Coronary artery (tissue), 2 donors: ENCODE data around the gene SLC25A51.
"Not testable (repeated sequence)": the region's sequence is repeated elsewhere in the genome, so short reads cannot be mapped to it uniquely, and the experiment has no call there.

Experiments used
- DNase-seq: peaks from one replicate; pipeline ENCODE4 v3.0.0-alpha.2; 2017; ENCODE audit warnings: low spot score
- H3K27ac ChIP-seq, 2 donors: fragments of 200-600 bp; sonication (generic); one replicate each; pipeline ENCODE4 v1.5.1; 2016 to 2019
- H3K4me3 ChIP-seq: fragments of 200-600 bp; sonication (generic); 2 replicates; pipeline ENCODE4 v1.5.1; 2016; ENCODE audit warnings: mild to moderate bottlenecking, moderate library complexity
- TF ChIP-seq, protein P1 (sequence below): fragments of 200-600 bp; sonication (generic); IDR thresholded peaks from one replicate; pipeline ENCODE4 v1.5.1; 2019; ENCODE audit warnings: antibody characterized with exemption

The SLC25A51 gene

DNA sequence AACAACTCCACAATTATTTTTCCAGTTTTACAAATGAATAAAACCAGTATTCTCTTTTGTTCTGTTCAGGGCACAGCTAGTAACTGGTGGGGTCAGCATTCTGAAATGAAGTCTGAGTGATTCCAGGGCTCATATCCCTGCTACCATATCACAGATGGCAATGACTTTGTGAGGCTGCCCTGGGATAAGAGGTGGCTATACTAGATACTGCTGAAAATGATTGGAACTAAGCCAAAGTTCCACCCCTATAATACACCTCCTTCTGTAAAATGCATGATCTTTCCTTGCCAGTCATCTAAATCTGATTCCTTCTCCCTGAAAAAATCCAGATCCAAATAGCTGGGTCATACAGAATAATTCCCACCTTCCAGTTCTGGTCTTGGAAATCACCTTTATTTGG, 14.4 kb downstream of the SLC25A51 start:
- Histone ChIP-seq H3K27ac (no peak overlapping the region), H3K4me3 (no peak overlapping the region)
- TF ChIP-seq, protein P1, sequence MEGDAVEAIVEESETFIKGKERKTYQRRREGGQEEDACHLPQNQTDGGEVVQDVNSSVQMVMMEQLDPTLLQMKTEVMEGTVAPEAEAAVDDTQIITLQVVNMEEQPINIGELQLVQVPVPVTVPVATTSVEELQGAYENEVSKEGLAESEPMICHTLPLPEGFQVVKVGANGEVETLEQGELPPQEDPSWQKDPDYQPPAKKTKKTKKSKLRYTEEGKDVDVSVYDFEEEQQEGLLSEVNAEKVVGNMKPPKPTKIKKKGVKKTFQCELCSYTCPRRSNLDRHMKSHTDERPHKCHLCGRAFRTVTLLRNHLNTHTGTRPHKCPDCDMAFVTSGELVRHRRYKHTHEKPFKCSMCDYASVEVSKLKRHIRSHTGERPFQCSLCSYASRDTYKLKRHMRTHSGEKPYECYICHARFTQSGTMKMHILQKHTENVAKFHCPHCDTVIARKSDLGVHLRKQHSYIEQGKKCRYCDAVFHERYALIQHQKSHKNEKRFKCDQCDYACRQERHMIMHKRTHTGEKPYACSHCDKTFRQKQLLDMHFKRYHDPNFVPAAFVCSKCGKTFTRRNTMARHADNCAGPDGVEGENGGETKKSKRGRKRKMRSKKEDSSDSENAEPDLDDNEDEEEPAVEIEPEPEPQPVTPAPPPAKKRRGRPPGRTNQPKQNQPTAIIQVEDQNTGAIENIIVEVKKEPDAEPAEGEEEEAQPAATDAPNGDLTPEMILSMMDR: no peak
- DNase-seq: no peak

DNA sequence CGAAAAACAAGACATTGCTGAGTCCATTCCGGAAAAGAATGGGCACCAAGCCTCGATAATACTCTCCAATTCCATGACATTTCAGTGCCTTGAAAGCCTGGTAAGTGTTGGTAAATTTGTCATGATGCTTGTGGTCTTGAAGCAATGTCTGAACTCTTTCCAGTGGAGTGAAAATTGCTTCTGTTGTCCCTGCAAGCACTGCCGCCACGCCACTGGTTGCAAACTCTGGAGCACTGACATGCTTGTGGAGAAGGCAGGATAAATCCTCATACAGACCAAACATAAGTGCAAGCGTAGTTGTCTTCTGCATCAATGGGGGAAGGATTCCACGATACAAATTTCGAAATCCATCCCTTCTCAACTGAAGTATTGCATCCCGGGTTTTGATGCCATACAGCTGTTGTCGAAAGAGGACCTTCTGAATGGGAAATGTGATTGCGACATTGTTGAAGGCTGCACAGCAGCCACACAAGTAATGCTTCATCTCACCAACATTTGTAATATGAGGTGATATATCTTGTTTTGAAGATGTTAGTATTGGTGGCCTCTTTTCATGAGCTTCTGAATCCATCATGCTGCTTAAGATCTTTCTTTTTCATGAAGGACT, 15.8 kb downstream of the SLC25A51 start:
- DNase-seq, H3K4me3 ChIP-seq, H3K27ac ChIP-seq: not testable (repeated sequence)

DNA sequence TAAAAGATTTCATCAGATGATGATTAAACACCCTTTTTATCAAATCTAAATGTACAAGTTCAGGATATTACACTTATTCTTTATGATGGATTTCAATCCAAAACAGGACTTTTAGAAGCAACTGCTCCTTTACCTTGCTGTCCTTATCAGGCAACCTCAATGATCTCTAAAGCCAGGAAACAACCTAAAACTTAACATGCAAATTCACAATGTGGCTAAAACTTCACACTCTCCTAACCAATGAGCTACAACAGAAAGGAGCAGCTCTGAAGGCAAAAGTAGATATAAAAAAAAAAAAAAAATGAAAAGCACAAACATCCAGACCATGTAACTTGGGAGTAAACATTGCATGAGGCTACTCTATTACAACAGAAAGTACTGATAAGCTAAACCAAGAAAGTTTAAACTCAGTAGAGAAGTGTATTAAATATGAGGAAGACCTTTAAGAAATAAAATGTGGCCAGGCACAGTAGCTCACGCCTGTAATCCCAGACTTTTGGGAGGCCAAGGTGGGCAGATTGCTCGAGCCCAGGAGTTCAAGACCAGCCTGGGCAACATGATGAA, 22.9 kb downstream of the SLC25A51 start:
- TF ChIP-seq, protein P1: no peak
- H3K27ac ChIP-seq: no peak overlapping the region
- H3K4me3 ChIP-seq: no peak overlapping the region
- DNase-seq: no peak

DNA sequence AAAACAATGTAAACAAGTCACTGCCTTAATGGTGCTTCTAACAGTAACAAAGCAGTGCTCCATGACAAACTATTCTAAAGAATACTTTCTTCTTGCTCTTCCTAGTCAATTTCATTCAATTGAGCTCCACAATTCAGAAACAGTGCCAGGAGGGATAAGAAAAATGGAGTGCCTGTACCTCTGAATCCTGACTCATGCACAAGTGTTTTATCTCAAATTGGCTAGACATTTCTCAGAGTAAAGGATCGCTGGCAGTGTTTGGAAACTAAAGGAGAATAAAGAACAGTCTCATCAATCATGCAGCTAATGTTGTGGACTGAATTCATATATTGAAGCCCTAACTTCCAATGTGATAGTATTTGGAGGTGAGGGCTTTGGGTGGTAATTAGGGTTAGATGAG, 27.6 kb downstream of the SLC25A51 start:
- Histone ChIP-seq H3K4me3 (no peak overlapping the region), H3K27ac (no peak overlapping the region)
- TF ChIP-seq, protein P1: no peak
- no peak for DNase-seq

DNA sequence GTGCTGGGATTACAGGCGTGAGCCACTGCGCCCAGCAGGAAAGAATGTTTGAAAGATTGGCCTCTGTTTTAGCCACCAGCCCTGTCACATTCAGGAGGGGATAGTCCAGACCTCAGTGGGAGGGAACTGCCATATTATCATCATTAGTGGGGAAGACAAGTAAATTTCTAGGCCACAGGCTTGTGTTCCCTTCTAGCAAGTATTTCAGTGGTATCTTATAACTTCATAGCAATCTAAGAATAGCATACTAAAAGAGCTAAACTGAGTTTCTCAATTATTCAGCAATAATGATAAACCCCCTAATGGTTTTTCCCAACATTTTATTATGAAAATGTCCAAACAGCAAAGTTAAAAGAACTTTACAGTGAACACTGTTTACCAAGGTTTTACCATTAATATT, 30.0 kb downstream of the SLC25A51 start:
- Histone ChIP-seq H3K4me3 (no peak overlapping the region), H3K27ac (no peak overlapping the region)
- TF ChIP-seq, protein P1: no peak
- no peak for DNase-seq

DNA sequence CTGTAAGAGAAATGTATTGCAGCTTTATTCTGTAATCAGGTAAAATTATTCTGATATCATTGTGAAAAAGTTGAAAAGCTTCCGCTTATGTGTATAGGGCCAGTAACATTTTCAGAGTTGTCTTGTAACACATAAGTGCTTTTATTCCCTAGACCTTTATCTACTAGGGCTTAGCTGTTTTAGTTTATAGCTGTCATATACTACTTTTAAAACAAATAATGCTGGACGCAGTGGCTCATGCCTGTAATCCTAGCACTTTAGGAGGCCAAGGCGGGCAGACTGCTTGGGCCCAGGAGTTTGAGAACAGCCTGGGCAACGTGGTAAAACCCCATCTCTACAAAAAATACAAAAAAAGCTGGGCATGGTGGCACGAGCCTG, 33.1 kb downstream of the SLC25A51 start:
- TF ChIP-seq, protein P1: no peak
- DNase-seq: no peak

DNA sequence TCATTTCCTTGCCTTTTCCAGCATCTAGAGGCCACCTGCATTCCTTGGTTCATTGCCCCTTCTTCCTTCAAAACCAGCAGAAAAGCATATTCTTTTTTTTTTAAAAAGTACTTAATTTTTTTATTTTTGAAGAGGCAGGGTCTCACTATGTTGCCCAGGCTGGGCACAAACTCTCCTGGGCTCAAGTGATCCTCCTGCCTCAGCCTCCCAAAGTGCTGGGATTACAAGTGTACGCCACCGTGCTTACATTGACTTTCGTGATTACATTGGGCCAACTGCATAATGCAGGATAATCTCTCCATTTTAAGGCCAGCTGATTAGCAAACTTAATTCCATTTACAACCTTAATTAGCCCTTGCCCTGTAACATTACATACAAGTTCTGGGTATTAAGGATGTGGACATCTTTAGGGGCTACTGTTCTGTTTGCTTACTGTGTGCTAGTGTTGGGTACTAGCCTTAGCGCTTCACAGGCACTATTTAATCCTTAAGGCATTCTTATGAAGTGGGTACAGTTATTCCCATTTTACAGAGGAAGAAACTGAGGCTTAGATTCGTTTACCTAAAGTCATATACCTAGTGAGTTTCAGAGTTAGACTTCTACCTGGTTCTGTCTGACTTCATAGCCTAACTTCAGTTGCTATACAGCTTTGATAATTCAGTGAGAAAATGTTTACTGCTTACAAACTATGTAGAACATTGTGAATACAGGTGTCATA, 33.7 kb downstream of the SLC25A51 start:
- TF ChIP-seq, protein P1: no peak
- no peak for DNase-seq
- no peak overlapping the region for H3K4me3 ChIP-seq
- no peak overlapping the region for H3K27ac ChIP-seq

More for the DNA sequence above, 33.1 kb downstream of the SLC25A51 start:
- H3K4me3 ChIP-seq: no peak overlapping the region
- H3K27ac ChIP-seq: no peak overlapping the region
